Gastrocnemius medialis (tissue), 4 donors: ENCODE measurements around the gene DAPL1.

Experiments used
- CTCF ChIP-seq, 5 experiments: fragments of 450-650 bp in 3 of 5; fragments of 200-600 bp in 2 of 5; sonication (generic) in 2 of 5; IDR thresholded peaks in 4 of 5; conservative IDR thresholded peaks in 1 of 5; 1 replicate in 4 of 5; 2 replicates in 1 of 5; pipeline ENCODE4 v1.5.1; 2016 to 2019; ENCODE audit warnings: antibody characterized with exemption in 5 of 5, mild to moderate bottlenecking in 3 of 5, moderate library complexity in 3 of 5
- POLR2A ChIP-seq, 2 donors: fragments of 450-650 bp; IDR thresholded peaks; one replicate each; pipeline ENCODE4 v1.6.1; 2017; ENCODE audit warnings: antibody characterized with exemption in 2 of 2, mild to moderate bottlenecking in 2 of 2, moderate library complexity in 2 of 2

- TF ChIP-seq CTCF (IDR thresholded peaks at IDR 0.05 in 4 of 5, conservative IDR thresholded peaks at IDR 0.05 in 1 of 5) = no peak
- no peak for TF ChIP-seq POLR2A (IDR thresholded peaks at IDR 0.05)
Observed at GRCh38 chr2:158845859-158846258, 50.7 kb downstream of the DAPL1 start.
